PFSK-1 (cell line): Measurements from ENCODE around the gene ANKRD6.

ENCODE experiments used
- FOXP2 ChIP-seq: optimal IDR thresholded peaks from 2 replicates; pipeline ENCODE3; 2011; ENCODE audit warnings: borderline replicate concordance, control low read depth, inconsistent platforms; ENCODE audit not compliant: insufficient read depth; ENCODE audit errors: extremely low read length, extremely low read depth
- POLR2AphosphoS5 ChIP-seq: IDR thresholded peaks from 2 replicates; pipeline ENCODE4 v1.6.1; 2012; ENCODE audit warnings: low read depth, mild to moderate bottlenecking, control low read depth, low read length, moderate library complexity
- SIN3A ChIP-seq: IDR thresholded peaks from 2 replicates; pipeline ENCODE4 v1.6.1; 2012; ENCODE audit warnings: mild to moderate bottlenecking, low read length, moderate library complexity, borderline replicate concordance; ENCODE audit not compliant: insufficient read depth
- TAF1 ChIP-seq: IDR thresholded peaks from 2 replicates; pipeline ENCODE4 v1.6.1; 2012; ENCODE audit warnings: low read length, control low read depth, borderline replicate concordance; ENCODE audit not compliant: insufficient read depth
- TF ChIP-seq, protein P1 (sequence below), 2 experiments: IDR thresholded peaks; 2 replicates each; pipeline versions ENCODE4 v1.6.1 to v1.8.0; 2011 to 2012; ENCODE audit warnings: low read depth in 2 of 2, low read length in 2 of 2, control low read depth in 1 of 2, inconsistent platforms in 1 of 2, mild to moderate bottlenecking in 1 of 2, moderate library complexity in 1 of 2; ENCODE audit not compliant: insufficient read depth in 1 of 2

The ANKRD6 gene

DNA sequence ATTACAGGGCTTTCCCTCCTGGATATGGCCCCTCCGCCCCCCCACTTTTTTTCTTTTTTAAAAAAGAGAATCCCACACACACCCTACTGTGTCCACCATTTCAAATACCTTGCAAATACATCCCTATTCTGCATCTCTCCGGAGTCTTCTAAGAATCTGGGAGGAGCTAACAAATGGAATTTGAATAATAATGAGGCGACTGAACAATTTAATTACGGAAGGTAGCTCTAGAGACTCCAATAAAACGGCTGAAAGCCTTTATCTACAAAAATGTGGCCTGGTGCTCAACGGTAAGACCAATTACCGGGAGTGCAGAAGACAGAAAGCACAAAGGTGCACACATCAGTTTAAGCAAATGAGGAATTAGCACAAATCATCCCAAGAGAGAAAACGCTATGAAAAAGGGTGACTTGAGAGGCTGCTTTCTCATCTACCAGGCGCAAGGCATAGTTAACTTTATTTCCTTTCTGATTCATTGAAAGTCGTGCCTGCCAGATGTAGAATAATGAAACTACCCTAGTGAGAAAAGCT lies 22.7 kb upstream of the ANKRD6 start:
- no peak for TF ChIP-seq SIN3A

DNA sequence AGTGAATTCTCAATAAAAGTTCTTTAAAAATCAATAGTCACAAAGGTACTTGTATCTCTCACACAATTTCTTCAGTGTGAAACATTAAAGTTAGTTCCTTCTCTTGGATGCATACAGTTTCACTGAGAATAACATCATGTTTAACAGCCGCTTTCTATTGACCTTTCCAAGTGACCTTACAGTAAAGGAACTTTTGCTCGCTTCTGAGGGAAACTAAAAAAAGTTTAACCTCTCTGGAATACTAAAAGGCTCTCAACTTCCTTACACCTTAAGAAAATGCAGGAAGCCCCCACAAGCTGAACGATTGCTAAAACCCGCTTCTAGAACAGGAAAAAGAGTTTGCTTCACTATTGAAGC lies 22.2 kb upstream of the ANKRD6 start:
- no peak for TF ChIP-seq POLR2AphosphoS5
- TF ChIP-seq FOXP2 = no peak
- TF ChIP-seq SIN3A = no peak
- TF ChIP-seq TAF1 = no peak

DNA sequence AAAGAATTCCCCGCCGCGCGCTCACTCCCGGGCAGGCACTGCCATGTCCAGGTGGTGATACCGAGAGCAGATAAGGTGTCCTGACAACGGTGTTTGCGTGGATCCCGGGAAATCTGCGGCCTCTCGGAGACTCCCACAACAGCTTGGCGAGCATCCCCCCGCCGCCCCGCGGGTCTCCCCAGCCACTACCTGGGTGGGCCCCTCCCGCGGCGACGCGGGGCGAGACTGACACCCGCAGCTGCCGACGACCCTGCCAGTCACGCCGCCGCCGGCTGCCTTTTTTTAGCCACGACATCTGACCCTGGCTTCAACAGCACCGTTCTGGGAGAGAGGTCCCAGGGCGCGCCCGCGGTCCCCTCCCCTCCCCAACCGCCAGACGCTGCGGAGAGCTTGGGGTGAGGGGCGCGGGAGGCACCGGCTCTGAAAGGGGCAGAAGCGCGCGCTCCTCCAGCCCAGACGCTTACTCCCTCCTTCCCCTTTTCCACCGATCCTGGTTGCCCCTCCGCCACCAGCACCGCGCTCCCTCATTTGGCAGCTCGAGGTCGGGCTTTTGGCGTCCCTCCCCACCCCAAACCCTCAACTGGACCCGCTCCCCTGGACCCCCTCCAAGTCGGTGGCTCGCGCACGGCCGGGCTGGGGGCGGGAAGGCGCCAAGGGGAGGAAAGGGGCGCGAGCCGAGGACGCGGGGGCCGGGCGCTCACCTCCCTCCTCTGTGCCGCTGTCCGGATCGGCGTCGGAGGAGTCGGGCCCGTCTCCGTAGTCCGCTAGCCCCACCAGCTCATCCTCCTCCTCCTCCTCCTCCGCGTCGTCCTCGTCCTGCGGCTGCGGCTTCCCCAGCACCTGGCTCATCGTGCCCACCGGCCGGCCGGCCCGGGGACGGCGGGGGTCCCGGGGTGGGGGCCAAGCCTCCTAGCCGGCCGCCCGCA lies 21.5 kb upstream of the ANKRD6 start:
- no peak for TF ChIP-seq TAF1
- no peak for TF ChIP-seq POLR2AphosphoS5

DNA sequence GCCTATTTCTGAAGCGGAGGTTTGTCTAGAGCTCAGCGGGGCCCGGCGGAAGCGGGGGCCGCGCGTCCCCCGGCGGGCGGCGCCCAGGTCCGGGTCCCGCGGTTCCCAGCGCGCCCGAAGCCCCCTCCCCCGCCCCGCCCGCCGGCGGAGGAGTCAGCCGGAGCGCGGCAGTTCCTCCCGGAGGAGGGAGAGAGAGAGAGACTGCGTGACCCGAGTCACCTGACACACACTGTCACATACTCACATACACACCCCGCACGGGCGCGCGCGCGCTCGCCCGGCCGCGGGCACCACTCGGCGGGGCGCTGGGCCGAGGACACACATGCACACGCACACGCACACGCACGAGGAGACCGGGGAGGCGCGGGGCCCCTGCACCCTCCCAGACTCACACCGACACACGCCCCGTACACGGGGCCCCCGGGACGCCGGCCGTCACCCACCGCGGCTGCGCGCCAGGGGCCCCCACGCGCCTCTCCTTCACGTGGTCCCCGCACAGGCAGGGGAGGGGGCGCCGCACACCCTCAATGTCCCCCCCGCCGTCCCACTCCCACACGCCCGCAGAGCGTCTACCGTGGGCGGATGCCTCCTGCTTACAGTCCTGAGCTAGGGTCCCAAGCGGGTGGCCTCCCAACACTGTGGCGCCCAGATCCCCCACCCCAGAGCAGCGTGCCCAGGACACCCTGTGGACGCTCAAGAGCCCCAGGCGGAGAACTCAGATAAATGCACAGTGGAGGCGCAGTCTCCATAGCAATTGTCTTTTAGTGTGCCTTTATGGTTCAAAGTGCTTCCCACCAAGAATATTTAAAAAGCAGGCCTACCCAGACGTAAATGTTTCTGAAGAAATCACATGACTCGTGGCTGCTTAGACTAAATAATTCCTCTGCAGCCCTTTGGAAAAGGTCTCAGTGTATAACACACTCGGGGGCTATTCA lies 20.6 kb upstream of the ANKRD6 start, which contains the start of gene RRAGD:
TSS of gene RRAGD (minus strand) at position 203 of the 935 bp plus-strand sequence. CDS start 280 bp downstream, outside the sequence.
- TF ChIP-seq TAF1 (no peak), FOXP2 (peak; percentile 17), SIN3A (no peak)
- TF ChIP-seq, protein P1, sequence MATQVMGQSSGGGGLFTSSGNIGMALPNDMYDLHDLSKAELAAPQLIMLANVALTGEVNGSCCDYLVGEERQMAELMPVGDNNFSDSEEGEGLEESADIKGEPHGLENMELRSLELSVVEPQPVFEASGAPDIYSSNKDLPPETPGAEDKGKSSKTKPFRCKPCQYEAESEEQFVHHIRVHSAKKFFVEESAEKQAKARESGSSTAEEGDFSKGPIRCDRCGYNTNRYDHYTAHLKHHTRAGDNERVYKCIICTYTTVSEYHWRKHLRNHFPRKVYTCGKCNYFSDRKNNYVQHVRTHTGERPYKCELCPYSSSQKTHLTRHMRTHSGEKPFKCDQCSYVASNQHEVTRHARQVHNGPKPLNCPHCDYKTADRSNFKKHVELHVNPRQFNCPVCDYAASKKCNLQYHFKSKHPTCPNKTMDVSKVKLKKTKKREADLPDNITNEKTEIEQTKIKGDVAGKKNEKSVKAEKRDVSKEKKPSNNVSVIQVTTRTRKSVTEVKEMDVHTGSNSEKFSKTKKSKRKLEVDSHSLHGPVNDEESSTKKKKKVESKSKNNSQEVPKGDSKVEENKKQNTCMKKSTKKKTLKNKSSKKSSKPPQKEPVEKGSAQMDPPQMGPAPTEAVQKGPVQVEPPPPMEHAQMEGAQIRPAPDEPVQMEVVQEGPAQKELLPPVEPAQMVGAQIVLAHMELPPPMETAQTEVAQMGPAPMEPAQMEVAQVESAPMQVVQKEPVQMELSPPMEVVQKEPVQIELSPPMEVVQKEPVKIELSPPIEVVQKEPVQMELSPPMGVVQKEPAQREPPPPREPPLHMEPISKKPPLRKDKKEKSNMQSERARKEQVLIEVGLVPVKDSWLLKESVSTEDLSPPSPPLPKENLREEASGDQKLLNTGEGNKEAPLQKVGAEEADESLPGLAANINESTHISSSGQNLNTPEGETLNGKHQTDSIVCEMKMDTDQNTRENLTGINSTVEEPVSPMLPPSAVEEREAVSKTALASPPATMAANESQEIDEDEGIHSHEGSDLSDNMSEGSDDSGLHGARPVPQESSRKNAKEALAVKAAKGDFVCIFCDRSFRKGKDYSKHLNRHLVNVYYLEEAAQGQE (IDR thresholded peaks at IDR 0.05; ENCODE audit: insufficient read depth in 1 of 2, low read depth in 2 of 2, low read length in 2 of 2) = no peak

DNA sequence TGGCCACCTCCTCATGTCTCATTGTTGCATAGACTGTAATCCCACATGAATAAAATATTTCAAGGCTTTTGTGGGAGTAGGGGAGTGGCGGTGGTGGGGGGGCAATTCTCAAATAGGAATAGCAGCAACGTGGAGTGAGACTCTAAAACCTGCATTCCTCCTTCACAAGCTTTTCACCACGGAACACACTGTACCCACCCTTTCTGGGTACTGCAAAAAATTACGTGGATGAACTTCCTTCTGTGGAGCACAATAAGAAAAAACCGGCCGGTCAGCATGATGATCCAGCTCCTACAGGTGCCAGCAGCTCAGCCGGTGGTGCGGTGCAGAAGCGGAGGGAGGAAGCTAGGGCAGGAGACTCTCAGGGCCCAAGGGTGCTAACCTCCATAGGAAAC lies 19.9 kb upstream of the ANKRD6 start:
- TF ChIP-seq SIN3A (no peak), TAF1 (no peak), FOXP2 (no peak), POLR2AphosphoS5 (no peak)
- TF ChIP-seq, protein P1 (IDR thresholded peaks at IDR 0.05; ENCODE audit: insufficient read depth in 1 of 2, low read depth in 2 of 2, low read length in 2 of 2) = no peak

DNA sequence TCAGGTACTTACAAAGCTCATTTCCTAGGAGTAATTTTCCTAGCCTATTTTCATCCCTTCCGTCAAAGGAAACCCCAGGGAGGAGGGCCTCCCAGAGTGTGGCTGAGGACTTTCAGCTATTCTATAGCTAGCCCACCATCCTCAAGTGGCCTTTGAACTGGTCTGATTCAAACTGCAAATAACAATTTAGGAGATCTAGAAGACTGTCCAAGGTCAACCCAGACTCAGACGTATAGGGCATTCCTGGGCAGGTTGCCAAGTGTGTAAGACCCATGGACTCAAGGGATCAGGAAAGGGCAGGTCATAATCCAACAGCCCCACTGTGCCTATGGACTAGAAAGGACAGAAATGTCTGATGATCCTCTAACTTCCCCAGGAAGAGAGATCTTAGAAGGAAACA lies 18.7 kb upstream of the ANKRD6 start:
- TF ChIP-seq POLR2AphosphoS5 (no peak), TAF1 (no peak), SIN3A (no peak), FOXP2 (no peak)
- TF ChIP-seq, protein P1 (IDR thresholded peaks at IDR 0.05; ENCODE audit: insufficient read depth in 1 of 2, low read depth in 2 of 2, low read length in 2 of 2) = no peak
